ENCODE data around the gene ATAD3B.
"Not testable (repeated sequence)": the region's sequence is repeated elsewhere in the genome, so short reads cannot be mapped to it uniquely, and the experiment has no call there.

ATAD3B gene

DNA sequence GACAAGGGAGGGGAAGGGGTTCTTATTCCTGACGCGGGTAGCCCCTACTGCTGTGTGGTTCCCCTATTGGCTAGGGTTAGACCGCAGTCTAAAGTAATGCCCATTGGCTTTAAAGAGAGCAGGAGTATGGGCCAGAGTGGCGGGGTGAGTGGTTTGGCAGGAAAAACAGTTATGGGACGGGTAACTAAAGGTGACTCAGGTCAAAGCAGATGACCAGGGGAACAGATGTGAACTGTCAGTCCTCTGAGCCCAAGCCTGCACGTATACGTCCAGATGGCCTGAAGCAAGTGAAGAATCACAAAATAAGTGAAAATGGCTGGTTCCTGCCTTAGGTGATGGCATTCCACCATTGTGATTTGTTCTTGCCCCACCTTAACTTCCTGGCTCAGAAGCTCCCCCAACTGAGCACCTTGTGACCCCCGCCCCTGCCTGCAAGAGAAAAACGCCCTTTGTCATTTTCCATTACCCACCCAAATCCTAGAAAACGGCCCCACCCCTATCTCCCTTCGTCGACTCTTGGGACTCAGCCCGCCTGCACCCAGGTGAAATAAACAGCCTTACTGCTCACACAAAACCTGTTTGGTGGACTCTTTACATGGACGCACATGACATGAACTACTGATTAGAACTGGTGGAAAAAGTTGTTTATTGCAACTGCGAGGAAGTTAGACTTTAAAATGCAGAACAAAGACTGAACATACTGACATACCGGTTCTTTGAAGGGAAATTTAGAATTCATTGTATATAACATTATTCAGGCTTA lies 758 bp upstream of the ATAD3B start:
- Histone ChIP-seq H3K27ac (replicated peaks) (peak overlapping the region; percentile 74), H3K4me3 (replicated peaks; ENCODE audit: insufficient read depth, low read length) (peak overlapping the region; percentile 82), H3K27me3 (ENCODE audit: insufficient read depth, poor library complexity, severe bottlenecking) (no peaks in the 10 kb centered on the region)
- TF ChIP-seq GABPA (IDR thresholded peaks at IDR 0.05; ENCODE audit: low read depth) (no peak), SPI1 (IDR thresholded peaks at IDR 0.05; ENCODE audit: borderline replicate concordance, low read depth) (no peak), POLR2AphosphoS5 (IDR thresholded peaks at IDR 0.05; ENCODE audit: low read depth) (no peak)
- TF ChIP-seq, protein P1, sequence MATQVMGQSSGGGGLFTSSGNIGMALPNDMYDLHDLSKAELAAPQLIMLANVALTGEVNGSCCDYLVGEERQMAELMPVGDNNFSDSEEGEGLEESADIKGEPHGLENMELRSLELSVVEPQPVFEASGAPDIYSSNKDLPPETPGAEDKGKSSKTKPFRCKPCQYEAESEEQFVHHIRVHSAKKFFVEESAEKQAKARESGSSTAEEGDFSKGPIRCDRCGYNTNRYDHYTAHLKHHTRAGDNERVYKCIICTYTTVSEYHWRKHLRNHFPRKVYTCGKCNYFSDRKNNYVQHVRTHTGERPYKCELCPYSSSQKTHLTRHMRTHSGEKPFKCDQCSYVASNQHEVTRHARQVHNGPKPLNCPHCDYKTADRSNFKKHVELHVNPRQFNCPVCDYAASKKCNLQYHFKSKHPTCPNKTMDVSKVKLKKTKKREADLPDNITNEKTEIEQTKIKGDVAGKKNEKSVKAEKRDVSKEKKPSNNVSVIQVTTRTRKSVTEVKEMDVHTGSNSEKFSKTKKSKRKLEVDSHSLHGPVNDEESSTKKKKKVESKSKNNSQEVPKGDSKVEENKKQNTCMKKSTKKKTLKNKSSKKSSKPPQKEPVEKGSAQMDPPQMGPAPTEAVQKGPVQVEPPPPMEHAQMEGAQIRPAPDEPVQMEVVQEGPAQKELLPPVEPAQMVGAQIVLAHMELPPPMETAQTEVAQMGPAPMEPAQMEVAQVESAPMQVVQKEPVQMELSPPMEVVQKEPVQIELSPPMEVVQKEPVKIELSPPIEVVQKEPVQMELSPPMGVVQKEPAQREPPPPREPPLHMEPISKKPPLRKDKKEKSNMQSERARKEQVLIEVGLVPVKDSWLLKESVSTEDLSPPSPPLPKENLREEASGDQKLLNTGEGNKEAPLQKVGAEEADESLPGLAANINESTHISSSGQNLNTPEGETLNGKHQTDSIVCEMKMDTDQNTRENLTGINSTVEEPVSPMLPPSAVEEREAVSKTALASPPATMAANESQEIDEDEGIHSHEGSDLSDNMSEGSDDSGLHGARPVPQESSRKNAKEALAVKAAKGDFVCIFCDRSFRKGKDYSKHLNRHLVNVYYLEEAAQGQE (IDR thresholded peaks at IDR 0.05; ENCODE audit: insufficient replicate concordance, low read depth), result no peak
- TF ChIP-seq, protein P2, sequence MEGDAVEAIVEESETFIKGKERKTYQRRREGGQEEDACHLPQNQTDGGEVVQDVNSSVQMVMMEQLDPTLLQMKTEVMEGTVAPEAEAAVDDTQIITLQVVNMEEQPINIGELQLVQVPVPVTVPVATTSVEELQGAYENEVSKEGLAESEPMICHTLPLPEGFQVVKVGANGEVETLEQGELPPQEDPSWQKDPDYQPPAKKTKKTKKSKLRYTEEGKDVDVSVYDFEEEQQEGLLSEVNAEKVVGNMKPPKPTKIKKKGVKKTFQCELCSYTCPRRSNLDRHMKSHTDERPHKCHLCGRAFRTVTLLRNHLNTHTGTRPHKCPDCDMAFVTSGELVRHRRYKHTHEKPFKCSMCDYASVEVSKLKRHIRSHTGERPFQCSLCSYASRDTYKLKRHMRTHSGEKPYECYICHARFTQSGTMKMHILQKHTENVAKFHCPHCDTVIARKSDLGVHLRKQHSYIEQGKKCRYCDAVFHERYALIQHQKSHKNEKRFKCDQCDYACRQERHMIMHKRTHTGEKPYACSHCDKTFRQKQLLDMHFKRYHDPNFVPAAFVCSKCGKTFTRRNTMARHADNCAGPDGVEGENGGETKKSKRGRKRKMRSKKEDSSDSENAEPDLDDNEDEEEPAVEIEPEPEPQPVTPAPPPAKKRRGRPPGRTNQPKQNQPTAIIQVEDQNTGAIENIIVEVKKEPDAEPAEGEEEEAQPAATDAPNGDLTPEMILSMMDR (IDR thresholded peaks at IDR 0.05; ENCODE audit: insufficient read depth, low read length), result no peak
- DNase-seq (ENCODE audit: low read depth in 1 of 2, low spot score in 1 of 2), result peak in 1 of 2 experiments; percentile 8

DNA sequence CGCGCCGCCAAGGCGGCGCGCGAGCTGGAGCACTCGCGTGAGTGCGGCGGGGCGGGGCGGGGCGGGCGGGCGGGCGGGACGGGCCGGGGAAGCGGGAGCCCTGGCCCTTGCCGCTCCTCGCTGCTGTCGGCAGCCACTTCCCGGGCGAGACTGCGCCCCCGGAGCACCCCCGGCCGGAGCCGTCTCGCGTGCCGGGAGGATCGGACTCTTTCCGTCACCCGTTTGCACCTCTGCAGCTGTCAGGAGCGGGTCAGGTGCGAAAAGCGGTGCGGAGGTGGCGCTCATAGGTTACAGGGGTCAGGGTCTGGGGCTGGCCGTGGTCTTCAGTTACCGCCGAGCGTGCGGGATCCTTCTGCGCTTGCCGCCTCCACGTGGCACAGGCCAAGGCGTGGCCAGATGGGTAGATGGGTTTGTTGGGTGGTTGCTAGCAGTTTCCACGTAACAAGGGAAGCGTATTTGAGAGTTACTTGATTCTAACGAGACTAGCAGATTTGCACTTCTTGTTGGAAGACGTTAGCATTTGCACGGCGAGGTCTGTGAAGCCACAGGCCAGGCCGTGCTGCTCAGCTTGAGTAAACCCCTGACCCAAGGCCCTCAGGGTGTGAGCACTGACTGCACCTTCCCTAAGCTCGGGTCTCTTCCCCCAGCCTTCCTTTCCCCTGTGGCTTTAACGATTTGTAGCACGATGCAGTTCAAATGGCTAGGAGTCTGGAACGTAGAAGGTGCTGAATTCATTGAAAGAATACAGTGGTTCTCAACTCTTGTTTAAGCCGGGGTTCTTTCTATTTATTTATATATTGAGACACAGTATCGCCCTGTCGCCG lies 700 bp downstream of the ATAD3B start:
- DNase-seq (ENCODE audit: low read depth in 1 of 2, low spot score in 1 of 2); H3K27me3 ChIP-seq (ENCODE audit: insufficient read depth, poor library complexity, severe bottlenecking): not testable (repeated sequence)
- peak overlapping the region; percentile 82 for H3K4me3 ChIP-seq (replicated peaks; ENCODE audit: insufficient read depth, low read length)
- peak overlapping the region; percentile 86 for H3K27ac ChIP-seq (replicated peaks)

DNA sequence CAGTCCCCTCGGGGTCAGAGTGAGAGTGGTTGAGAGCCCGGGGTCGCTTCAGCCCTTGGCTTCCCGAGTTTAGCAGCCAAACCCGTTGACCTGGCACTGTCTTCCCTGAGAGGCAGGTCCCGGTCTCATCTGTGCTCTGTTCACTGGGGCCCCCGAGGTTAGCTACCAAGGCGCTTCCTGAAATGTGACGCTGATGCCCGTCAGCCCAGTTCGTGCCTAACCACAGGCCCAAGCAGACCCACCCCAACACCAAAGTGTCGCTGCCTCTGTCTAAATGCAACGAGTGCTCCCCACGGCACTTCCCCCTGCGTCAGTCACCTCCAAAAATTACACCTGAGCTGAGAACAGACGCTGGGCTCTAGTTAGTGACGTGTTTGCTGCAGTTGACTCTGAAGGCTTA lies 4.4 kb downstream of the ATAD3B start:
- H3K27ac ChIP-seq (replicated peaks); H3K27me3 ChIP-seq (ENCODE audit: insufficient read depth, poor library complexity, severe bottlenecking); H3K4me3 ChIP-seq (replicated peaks; ENCODE audit: insufficient read depth, low read length); DNase-seq (ENCODE audit: low read depth in 1 of 2, low spot score in 1 of 2): not testable (repeated sequence)

DNA sequence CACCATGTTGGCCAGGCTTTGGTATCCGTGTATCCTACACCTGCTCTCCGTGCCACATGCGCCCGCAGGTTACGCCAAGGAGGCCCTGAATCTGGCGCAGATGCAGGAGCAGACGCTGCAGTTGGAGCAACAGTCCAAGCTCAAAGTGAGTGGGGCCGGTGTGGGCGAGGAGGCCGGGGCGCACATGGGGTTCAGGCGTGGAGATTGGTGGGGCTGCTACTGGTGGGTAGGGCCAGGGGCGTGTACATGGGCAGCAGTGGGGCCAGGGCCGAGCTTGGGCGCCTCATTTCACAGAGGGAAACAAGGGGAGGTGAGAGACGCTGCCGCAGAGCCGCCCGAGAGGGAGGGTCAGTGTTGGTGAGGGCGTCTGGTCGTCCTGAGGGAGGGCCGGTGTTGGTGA lies 5.6 kb downstream of the ATAD3B start:
- Histone ChIP-seq H3K4me3 (replicated peaks; ENCODE audit: insufficient read depth, low read length) (no peak overlapping the region), H3K27ac (replicated peaks) (no peak overlapping the region), H3K27me3 (ENCODE audit: insufficient read depth, poor library complexity, severe bottlenecking) (no peaks in the 10 kb centered on the region)
- no peak for DNase-seq (ENCODE audit: low read depth in 1 of 2, low spot score in 1 of 2)
- TF ChIP-seq POLR2AphosphoS5 (IDR thresholded peaks at IDR 0.05; ENCODE audit: low read depth) (no peak), SPI1 (IDR thresholded peaks at IDR 0.05; ENCODE audit: borderline replicate concordance, low read depth) (no peak), GABPA (IDR thresholded peaks at IDR 0.05; ENCODE audit: low read depth) (no peak)
- TF ChIP-seq, protein P2 (IDR thresholded peaks at IDR 0.05; ENCODE audit: insufficient read depth, low read length), result no peak
- TF ChIP-seq, protein P1 (IDR thresholded peaks at IDR 0.05; ENCODE audit: insufficient replicate concordance, low read depth), result no peak
